NCI-H2227 (cell line): Measurements from ENCODE around the gene ZNF761.
"Not testable (repeated sequence)": the region's sequence is repeated elsewhere in the genome, so short reads cannot be mapped to it uniquely, and the experiment has no call there.

Source experiments
- DNase-seq: peaks from one replicate; lab custom pipeline; 2025; ENCODE audit not compliant: unreplicated experiment; lab: John Stamatoyannopoulos, UW

Gene ZNF761

DNA sequence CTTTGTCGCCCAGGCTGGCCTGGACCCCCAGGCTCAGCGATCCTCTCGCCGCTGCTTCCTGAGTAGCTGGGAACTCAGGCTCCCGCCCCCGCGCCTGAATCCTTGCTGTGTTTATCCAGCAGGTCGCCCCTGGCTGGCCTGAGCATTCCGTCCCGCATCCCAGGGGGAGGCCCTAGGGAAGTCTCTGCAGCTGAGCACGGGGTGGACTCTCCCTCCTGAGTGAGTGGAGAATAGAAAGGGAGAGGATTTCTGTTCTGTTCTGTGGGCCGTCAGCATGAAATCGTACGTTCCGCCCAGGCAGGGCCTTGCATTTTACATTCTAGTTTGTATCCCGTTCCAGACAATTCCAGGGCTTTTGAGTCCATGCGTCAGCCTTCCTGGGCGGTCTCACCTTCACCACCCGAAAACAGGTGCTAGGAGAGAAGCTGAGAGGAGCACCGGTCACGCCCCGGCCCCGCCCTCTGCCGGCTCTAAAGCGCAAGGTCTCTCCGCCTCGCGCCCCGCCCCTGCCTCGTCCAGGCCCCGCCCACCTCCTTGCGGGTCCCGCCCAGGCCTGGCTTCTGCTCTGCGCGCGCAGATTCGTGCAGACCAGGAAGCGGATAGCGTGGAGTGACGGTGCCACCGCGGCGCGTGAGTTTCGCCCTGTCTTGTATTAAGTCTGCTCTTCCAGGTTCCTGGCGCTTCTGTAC is at the start of gene ZNF761:
TSS of gene ZNF761 (plus strand) at position 586 of the 689 bp plus-strand sequence. CDS start 15,285 bp downstream, outside the sequence.
- DNase-seq: peak; percentile 99

DNA sequence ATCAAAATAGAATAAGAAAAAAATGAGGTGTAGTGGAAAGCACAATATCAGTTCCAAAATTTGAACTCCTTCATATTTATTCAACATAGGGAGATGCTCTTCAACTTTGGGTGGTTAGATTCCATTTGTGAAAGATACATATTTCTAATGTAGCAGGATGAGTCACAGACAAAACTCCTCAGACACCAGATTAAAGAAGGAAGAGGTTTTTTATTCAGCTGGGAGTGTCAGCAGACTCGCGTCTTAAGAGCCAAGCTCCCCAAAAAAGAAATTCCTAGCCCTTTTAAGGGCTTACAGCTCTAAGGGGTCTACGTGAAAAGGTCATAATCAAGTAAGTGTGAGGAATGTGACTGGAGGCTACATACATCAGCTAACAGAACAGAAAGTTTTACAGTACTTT is 43.6 kb upstream of the ZNF761 start:
- no peak for DNase-seq

DNA sequence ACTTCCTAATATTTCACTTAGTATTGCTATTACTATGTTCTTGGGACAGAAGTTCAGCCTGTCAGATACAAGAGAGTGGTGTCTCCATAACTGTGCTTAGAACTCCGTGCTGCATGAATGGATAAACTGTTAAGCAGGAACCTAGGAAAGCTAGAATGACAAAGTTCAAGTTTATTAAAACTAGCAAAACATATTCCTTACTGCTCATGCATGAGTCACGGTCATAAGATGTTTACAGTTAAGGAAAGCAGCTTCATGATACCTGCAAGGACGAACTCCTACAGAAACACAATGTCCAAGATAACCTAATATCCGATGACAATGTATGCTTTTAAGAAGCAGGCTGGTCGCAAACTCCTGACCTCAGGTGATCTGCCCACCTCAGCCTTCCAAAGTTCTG is 42.9 kb upstream of the ZNF761 start:
- no peak for DNase-seq

DNA sequence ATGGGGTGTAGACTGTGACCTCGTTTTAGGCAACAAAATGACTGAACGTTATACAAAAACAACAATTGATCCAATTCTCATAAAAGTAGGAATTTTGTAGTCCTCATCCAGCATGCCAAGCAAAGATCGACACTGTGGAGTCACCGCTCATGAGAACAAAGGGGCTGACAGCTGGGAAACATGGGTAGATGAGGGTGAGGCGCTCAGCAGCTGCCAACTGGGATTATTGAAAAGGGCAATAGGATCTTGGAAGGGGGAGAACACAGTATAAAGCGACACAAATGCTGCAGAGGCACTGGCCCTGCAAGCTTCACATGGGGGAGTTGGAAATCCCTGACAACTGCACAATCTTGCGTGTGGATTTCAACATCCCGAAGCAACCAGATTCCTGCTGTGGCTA is 42.2 kb upstream of the ZNF761 start:
- DNase-seq: no peak

DNA sequence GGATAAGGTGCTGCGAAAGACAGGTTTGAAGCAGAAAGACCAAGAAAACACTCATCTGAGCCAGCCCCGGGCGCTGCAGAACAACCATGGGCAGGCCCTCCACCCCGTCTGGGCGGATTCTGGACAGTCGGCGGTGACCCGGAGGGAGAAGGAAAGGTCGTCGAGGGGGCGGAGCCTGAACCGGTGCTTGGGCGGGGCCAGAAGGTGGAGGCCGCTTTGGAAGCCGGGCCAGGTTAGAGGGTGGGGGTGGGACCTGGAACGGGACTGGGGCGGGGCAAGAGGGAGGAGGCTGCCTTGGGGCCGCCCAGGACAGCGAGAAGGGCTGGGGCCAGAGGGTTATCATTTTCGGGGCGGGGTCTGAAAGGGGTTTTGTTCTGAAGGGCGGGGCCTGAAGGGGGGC is 41.8 kb upstream of the ZNF761 start:
- no peak for DNase-seq

DNA sequence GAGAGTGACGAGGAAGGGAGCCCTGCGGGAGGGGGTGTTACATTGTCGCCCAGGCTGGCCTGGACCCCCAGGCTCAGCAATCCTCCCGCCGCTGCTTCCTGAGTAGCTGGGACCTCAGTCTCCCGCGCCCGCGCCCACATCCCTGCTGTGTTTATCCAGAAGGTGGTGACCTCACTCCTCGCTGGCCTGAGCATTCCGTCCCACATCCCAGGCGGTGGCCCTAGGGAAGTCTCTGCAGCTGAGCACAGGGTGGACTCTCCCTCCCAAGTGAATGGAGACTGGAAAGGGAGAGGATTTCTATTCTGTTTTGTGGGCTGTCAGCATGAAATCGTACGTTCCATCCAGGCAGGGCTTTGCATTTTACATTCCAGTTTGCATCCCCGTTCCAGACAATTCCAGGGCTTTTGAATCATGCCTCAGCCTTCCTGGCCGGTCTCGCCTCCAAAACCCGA is 37.2 kb upstream of the ZNF761 start:
- peak; percentile 79 for DNase-seq

DNA sequence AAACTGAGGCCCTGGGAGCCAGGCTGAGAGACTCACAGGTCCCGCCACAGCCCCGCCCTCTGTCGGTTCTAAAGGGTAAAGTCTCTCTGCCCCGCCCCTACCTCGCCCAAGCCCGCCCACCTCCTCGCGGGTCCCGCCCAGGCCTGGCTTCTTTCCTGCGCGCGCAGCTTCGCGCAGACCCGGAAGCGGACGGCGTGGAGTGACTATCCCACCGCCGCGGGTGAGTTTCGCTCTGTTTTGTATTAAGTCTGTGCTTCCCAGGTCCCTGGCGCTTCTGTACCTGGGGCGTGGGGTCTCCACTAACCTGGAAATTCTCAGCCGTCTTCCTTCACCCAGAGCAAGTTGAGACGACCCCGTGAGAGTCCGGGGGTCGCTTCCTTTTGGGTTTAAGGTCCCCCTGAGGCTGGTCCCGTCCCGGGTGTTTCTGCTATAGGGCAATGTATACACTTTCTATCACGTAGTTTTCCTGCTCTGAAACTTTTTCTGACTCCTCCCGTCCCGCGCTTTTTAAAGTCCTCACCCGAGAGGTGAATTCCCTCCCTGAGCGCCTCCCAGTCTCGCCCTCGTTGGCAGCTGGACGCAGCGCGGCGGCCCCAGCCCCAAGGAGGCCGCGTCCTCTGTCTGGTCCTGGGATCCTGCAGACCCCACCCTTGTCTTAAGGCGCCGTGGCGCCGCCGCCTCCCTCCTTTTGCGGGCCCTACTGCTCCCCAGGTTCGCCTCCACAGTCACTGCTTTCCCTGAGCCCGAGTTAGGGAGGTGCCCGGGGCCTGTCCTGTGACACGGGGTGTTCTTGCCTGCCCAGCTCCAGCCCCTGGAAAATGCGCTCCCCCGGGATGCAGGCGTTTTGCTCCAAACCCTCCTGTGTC is 36.6 kb upstream of the ZNF761 start, which contains the start of gene ZNF765:
TSS of gene ZNF765 (plus strand) at position 176 of the 866 bp plus-strand sequence. CDS start 2,867 bp downstream, outside the sequence.
- peak; percentile 99 for DNase-seq

DNA sequence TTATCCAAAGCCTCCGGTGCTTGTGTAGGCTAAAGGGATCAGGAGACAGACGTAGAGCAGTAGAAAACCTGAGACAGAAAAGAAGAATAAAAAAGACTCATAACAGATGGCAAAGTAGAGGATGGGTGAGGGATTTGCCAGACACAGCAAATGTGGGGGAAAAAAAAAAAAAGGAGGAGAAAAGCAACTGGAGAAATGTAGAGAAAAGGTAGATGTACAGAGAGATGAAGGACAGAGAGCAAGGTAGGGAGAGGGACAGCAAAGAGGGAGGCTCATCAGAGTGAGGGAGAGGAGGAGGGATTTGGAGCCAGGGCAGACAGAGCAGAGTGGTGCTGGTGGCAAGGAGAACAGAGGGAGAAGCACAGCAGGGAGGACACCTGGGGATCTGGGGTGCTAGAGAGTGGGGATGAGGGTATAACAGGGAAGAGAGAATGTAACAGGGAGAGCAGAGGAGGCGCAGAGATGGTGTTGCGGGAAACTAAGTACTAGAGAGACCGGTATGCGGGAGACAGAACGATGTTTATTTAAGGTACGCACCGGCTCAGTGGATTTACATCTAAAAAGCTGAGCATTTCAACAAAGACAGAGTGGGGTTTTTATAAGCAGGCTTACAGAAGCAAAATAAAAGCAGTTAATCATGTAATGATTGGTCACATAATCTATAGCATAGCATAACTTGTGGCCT is 35.8 kb upstream of the ZNF761 start:
- DNase-seq: not testable (repeated sequence)

DNA sequence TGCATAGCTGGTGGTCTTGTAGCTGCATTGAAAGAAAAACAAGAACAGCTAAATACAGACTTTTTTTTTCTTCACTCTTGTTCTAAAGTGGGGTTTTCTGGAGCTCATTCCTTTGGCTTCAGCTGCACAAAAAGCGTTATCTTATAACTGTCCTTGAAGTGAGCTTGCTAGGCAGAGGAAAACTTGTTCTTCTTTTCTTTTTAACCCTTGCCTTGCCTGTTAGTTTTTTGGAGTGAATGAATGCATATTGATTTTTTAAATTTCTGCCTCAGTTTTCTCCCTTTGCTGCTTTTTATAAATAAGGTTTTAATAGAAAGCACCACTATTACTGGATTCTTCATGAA is 35.3 kb upstream of the ZNF761 start:
- DNase-seq: no peak

DNA sequence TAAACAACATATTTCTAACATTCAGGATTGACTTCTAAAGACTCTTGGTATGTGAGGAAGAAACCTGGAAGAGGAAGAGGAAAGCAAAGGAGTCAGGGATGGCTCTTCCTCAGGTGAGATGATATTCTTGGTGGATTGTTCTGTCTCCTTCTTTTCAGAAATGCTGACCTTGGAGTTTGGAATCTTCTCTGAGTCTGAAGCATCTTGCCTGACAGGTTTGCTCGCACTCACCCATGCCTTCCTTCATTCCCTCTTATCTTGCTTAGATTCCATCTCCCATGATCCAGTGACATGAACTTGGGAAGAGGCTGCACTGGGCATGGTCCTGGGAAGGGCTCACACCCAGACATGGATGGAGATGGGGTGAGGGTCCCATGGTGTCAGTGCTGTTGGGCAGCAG is 33.9 kb upstream of the ZNF761 start:
- DNase-seq: not testable (repeated sequence)

DNA sequence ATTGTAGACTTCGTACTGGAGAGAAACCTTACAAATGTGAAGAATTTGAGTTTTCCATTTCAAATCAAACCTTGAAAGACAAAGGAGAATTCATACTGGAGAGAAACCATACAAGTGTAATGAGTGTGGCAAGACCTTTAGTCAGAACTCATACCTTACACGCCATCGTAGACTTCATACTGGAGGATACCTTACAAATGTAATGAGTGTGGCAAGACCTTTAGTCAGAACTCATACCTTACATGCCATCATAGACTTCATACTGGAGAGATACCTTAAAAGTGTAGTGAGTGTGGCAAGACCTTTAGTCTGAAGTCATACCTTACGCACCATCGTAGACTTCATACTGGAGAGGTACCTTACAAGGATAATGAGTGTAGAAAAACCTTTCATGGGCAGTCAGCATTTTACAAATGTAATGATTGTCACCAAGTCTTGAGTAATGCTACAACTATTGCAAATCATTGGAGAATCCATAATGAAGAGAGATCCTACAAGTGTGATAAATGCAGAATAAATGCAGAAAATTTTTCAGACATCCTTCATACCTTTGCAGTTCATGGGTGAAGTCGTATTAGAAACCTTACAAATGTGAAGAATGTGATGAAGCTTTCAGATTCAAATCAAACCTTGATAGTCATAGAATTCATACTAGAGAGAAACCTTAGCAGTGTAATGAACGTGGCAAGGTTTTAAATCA is 22.1 kb upstream of the ZNF761 start:
- no peak for DNase-seq

DNA sequence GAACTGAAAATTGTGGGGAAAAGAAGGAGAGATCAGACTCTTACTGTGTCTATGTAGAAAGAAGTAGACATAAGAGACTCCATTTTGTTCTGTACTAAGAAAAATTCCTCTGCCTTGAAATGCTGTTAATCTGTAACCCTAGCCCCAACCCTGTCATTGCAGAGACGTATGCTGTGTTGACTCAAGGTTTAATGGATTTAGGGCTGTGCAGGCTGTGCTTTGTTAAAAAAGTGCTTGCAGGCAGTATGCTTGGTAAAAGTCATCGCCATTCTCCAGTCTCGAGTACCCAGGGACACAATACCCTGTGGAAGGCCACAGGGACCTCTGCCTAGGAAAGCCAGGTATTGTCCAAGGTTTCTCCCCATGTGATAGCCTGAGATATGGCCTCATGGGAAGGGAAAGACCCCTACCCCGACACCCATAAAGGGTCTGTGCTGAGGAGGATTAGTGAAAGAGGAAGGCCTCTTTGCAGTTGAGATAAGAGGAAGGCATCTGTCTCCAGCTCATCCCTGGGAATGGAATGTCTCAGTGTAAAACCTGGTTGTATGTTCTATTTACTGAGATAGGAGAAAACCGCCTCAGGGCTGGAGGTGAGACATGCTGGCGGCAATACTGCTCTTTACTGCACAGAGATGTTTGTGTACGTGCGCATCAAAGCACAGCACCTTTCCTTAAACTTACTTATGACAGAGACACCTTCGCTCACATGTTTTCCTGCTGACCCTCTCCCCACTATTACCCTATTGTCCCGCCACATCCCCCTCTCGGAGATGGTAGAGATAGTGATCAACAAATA is 11.1 kb upstream of the ZNF761 start:
- DNase-seq: not testable (repeated sequence)

DNA sequence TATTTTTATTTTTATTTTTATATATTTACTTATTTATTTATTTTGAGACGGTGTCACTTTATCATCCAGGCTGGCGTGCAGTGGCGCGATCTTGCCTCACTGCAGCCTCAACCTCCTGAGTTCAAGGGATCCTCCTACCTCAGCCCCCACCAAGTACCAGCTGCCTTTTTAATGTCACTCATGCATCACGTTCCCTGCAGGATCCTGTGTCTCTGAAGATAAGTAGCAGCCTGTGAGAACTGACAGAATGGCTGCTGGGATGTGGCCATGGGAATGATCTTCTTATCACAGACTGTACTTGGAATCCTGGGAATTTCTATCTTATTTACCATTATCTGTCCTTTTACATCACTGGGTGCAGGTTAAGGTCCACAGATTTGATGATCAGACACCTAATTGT is 9.2 kb upstream of the ZNF761 start:
- peak; percentile 54 for DNase-seq

DNA sequence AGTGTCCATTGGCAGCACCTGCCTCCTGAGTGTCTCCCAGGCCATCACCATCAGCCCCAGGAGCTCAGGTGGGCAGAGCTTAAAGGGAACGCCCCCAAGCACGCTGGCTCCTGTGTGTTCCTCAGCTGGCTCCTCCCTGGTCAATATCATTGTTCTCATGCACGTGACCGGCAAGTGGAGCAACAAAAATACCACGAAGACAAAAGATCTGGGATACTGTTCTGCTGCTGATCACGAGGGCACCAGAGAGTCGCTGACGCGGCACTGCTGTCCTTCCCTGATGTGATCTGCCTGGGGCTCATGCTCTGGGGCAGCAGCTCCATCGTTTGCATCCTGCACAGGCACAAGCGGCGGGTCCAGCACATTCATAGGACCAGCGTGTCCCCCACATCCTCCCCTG is 8.7 kb upstream of the ZNF761 start:
- peak; percentile 57 for DNase-seq

DNA sequence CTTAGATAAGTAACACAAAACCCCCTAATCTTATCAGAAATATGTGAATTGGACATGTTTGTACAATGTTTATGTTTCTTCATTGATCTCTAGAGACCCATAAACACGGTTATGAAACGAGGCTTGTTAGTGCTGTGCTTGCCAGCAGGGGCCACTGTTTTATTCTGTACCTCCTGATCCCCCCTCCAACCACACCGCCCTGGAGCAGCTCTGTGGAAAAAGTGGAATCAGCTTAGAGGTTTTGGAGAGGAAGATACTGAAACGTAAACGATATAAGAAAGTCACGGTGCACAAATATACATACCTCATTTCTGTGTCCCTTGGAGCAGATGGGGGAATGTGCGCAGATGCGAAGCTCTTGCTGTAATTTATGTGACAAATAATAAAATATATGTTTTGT is 8.1 kb upstream of the ZNF761 start:
- DNase-seq: peak; percentile 40

DNA sequence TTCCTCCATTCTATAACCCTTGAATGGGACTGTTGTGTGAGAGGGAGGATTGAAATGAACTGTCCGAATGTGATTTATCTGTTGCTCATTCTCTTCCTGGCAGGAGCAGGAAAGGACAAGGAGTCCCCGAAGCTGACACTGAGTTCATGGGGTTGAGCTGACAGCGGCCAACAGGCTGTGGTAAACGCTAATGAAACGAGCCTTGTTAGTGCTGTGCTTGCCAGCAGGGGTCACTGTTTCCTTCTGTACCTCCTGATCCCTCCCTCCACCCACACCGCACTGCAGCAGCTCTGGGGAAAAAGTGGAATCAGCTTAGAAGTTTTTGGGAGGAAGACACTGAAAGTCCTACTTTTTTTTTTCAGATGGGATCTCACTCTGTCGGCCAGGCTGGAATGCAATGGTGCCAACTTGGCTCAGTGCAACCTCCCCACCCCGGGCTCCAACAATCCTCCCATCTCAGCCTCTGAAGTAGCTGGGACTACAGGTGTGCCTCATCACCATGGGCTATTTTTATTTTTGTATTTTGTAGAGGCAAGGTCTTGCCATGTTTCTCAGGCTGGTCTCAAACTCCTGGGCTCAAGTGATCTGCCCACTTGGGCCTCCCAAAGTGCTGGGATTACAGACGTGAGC is 6.7 kb upstream of the ZNF761 start:
- peak; percentile 90 for DNase-seq

DNA sequence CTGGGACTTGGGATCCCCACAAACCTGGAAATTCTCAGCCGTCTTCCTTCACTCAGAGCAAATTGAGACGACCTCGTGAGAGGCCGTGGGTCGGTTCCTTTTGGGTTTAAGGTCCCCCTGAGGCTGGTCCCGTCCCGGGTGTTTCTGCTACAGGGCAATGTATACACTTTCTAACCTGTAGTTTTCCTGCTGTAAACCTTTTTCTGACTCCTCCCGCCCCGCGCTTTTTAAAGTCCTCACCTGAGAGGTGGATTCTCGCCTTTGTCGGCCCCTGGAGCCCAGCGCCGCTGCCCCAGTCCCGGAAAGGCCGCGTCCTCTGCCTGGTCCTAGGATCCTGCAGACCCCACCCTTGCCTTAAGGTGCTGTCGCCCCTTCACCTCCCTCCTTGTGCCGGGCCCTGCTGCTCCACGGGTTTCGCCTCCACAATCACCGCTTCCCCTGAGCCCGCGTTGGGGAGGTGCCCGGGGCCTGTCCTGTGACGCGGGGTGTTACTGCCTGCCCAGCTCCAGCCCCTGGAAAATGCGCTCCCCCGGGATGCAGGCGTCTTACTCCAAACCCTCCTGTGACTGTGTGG is 391 bp downstream of the ZNF761 start:
- DNase-seq: peak; percentile 60

DNA sequence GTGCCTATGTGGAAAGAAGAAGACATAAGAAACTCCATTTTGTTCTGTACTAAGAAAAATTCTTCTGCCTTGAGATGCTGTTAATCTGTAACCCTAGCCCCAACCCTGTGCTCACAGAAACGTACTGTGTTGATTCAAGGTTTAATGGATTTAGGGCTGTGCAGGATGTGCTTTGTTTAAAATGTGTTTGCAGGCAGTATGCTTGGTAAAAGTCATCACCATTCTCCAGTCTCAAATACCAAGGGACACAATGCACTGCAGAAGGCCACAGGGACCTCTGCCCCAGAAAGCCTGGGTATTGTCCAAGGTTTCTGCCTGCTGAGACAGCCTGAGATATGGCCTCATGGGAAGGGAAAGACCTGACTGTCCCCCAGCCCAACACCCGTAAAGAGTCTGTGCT is 12.0 kb downstream of the ZNF761 start:
- DNase-seq: not testable (repeated sequence)

DNA sequence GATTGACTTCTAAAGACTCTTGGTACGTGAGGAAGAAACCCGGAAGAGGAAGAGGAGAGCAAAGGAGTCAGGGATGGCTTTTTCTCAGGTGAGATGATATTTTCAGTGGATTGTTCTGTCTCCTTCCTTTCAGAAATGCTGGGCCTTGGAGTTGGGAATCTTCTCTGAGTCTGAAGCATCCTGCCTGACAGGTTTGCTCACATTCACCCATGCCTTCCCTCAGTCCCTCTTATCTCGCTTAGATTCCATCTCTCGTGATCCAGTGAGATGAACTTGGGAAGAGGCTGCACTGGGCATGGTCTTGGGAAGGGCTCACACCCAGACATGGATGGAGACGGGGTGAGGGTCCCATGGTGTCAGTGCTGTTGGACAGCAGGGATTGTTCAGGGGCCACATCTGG is 15.4 kb downstream of the ZNF761 start:
- not testable (repeated sequence) for DNase-seq
